Activated CD4-positive, alpha-beta T cell treated with anti-CD3 and anti-CD28 coated beads for 4 hours (primary cell): Measurements from ENCODE around the gene NT5E.

Experiments used
- DNase-seq, 2 donors: peaks; one replicate each; pipeline ENCODE4 v3.0.0-alpha.2; 2020

The NT5E gene

GRCh38 chr6:85460921-85461797 is 11.3 kb downstream of the NT5E start:
- peak in 1 of 2 donors; percentile 10 for DNase-seq

- DNase-seq: no peak
Measured at GRCh38 chr6:85461798-85462170, 11.9 kb downstream of the NT5E start.

- no peak for DNase-seq
Measured at GRCh38 chr6:85462673-85463072, 12.8 kb downstream of the NT5E start.

GRCh38 chr6:85463621-85464259 is 13.9 kb downstream of the NT5E start:
- DNase-seq: no peak

- DNase-seq: peak in 1 of 2 donors; percentile 32
Measured at GRCh38 chr6:85464260-85464644, 14.4 kb downstream of the NT5E start.

GRCh38 chr6:85464722-85465150 is 14.9 kb downstream of the NT5E start:
- peak; percentile 16 to 18 for DNase-seq

- no peak for DNase-seq
Measured at GRCh38 chr6:85465762-85466161, 15.9 kb downstream of the NT5E start.

GRCh38 chr6:85468326-85468725 is 18.4 kb downstream of the NT5E start:
- DNase-seq: no peak

- no peak for DNase-seq
Measured at GRCh38 chr6:85469276-85470022, 19.6 kb downstream of the NT5E start.

- DNase-seq: no peak
Measured at GRCh38 chr6:85470023-85470410, 20.1 kb downstream of the NT5E start.

GRCh38 chr6:85472744-85473143 is 22.9 kb downstream of the NT5E start:
- no peak for DNase-seq

GRCh38 chr6:85473748-85474147 is 23.9 kb downstream of the NT5E start:
- DNase-seq: no peak

- no peak for DNase-seq
Measured at GRCh38 chr6:85476532-85476931, 26.6 kb downstream of the NT5E start.

- no peak for DNase-seq
Measured at GRCh38 chr6:85479208-85479607, 29.3 kb downstream of the NT5E start.

- DNase-seq: no peak
Measured at GRCh38 chr6:85482206-85482904, 32.5 kb downstream of the NT5E start.

- DNase-seq: peak; percentile 59 to 78
Measured at GRCh38 chr6:85482905-85483700, 33.2 kb downstream of the NT5E start.

GRCh38 chr6:85483846-85484245 is 34.0 kb downstream of the NT5E start:
- no peak for DNase-seq

- DNase-seq: no peak
Measured at GRCh38 chr6:85484948-85485347, 35.1 kb downstream of the NT5E start.

- no peak for DNase-seq
Measured at GRCh38 chr6:85490516-85491248, 40.8 kb downstream of the NT5E start.

GRCh38 chr6:85493389-85493788 is 43.5 kb downstream of the NT5E start:
- DNase-seq: no peak
